Loucy (cell line): Measurements from ENCODE around the gene GAS2L1.

Experiments used
- H2AFZ ChIP-seq: fragments of 200-600 bp; sonication (generic); 2 replicates; pipeline ENCODE4 v1.6.0; 2016; ENCODE audit warnings: antibody characterized with exemption, mild to moderate bottlenecking, low read length, moderate library complexity
- H3F3A ChIP-seq: fragments of 200-600 bp; 2 replicates; pipeline ENCODE4 v1.6.0; 2016; ENCODE audit warnings: antibody characterized with exemption, low read depth, mild to moderate bottlenecking
- H3K27me3 ChIP-seq: fragments of 200-600 bp; sonication (generic); 2 replicates; pipeline ENCODE4 v1.6.1; 2014; ENCODE audit warnings: low read length, mild to moderate bottlenecking; ENCODE audit not compliant: insufficient read depth, poor library complexity, severe bottlenecking
- H3K36me3 ChIP-seq: fragments of 200-600 bp; sonication (generic); 2 replicates; pipeline ENCODE4 v1.6.1; 2016; ENCODE audit warnings: low read length; ENCODE audit not compliant: insufficient read depth
- H3K4me1 ChIP-seq: fragments of 200-600 bp; sonication (generic); 2 replicates; pipeline ENCODE4 v1.5.1; 2014; ENCODE audit warnings: low read length, mild to moderate bottlenecking; ENCODE audit not compliant: insufficient read depth, poor library complexity, severe bottlenecking
- H3K4me2 ChIP-seq: fragments of 200-600 bp; sonication (generic); 2 replicates; pipeline ENCODE4 v1.6.0; 2014; ENCODE audit warnings: antibody characterized with exemption, low read length, low read depth, mild to moderate bottlenecking; ENCODE audit not compliant: poor library complexity, severe bottlenecking
- H3K4me3 ChIP-seq: fragments of 200-600 bp; sonication (generic); 2 replicates; pipeline ENCODE4 v1.5.1; 2014; ENCODE audit warnings: low read length, mild to moderate bottlenecking, mixed read lengths; ENCODE audit not compliant: poor library complexity, severe bottlenecking
- H3K79me2 ChIP-seq: fragments of 200-600 bp; sonication (generic); 2 replicates; pipeline ENCODE4 v1.6.1; 2014; ENCODE audit warnings: low read length; ENCODE audit not compliant: insufficient read depth
- H3K9ac ChIP-seq: fragments of 200-600 bp; sonication (generic); 2 replicates; pipeline ENCODE4 v1.6.0; 2014; ENCODE audit warnings: mild to moderate bottlenecking, low read depth, low read length, moderate library complexity; ENCODE audit not compliant: poor library complexity, severe bottlenecking
- H3K9me2 ChIP-seq: fragments of 200-600 bp; sonication (generic); replicated peaks from 2 replicates; pipeline ENCODE4 v1.6.1; 2016; ENCODE audit warnings: low read depth, low read length, mixed read lengths
- H3K9me3 ChIP-seq: fragments of 200-600 bp; sonication (generic); 2 replicates; pipeline ENCODE4 v1.6.1; 2014; ENCODE audit warnings: mild to moderate bottlenecking, antibody characterized with exemption, low read length, low read depth; ENCODE audit not compliant: insufficient read depth
- H4K20me1 ChIP-seq: fragments of 200-600 bp; sonication (generic); 2 replicates; pipeline ENCODE4 v1.6.0; 2014; ENCODE audit warnings: antibody characterized with exemption, low read length, mild to moderate bottlenecking; ENCODE audit not compliant: insufficient read depth, poor library complexity, severe bottlenecking
- EZH2phosphoT487 ChIP-seq: fragments of 200-600 bp; IDR thresholded peaks from 2 replicates; pipeline ENCODE4 v1.6.1; 2018; ENCODE audit warnings: antibody characterized with exemption, mild to moderate bottlenecking, moderate library complexity, borderline replicate concordance
- TF ChIP-seq, protein P1 (sequence below): fragments of 200-600 bp; sonication (generic); conservative IDR thresholded peaks from 2 replicates; pipeline ENCODE4 v1.5.1; 2014; ENCODE audit warnings: mild to moderate bottlenecking, antibody characterized with exemption, low read length

The GAS2L1 gene

GRCh38 chr22:29319072-29319471 lies 12.6 kb downstream of the GAS2L1 start:
- no peaks in the 10 kb centered on the region for H3K27me3 ChIP-seq
- H3K9me2 ChIP-seq, result no peaks in the 10 kb centered on the region
- H3K9ac ChIP-seq, result no peak overlapping the region
- no peaks in the 10 kb centered on the region for H3K9me3 ChIP-seq
- H3K4me1 ChIP-seq, result no peaks in the 10 kb centered on the region
- no peaks in the 10 kb centered on the region for H3F3A ChIP-seq
- no peak overlapping the region for H3K4me2 ChIP-seq
- H3K36me3 ChIP-seq, result no peaks in the 10 kb centered on the region
- TF ChIP-seq EZH2phosphoT487, result no peak
- TF ChIP-seq, protein P1, sequence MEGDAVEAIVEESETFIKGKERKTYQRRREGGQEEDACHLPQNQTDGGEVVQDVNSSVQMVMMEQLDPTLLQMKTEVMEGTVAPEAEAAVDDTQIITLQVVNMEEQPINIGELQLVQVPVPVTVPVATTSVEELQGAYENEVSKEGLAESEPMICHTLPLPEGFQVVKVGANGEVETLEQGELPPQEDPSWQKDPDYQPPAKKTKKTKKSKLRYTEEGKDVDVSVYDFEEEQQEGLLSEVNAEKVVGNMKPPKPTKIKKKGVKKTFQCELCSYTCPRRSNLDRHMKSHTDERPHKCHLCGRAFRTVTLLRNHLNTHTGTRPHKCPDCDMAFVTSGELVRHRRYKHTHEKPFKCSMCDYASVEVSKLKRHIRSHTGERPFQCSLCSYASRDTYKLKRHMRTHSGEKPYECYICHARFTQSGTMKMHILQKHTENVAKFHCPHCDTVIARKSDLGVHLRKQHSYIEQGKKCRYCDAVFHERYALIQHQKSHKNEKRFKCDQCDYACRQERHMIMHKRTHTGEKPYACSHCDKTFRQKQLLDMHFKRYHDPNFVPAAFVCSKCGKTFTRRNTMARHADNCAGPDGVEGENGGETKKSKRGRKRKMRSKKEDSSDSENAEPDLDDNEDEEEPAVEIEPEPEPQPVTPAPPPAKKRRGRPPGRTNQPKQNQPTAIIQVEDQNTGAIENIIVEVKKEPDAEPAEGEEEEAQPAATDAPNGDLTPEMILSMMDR, result no peak
- no peaks in the 10 kb centered on the region for H3K79me2 ChIP-seq
- no peak overlapping the region for H3K4me3 ChIP-seq
- no peaks in the 10 kb centered on the region for H4K20me1 ChIP-seq
- no peak overlapping the region for H2AFZ ChIP-seq

GRCh38 chr22:29320546-29320945 lies 14.1 kb downstream of the GAS2L1 start:
- no peaks in the 10 kb centered on the region for H3K79me2 ChIP-seq
- H2AFZ ChIP-seq, result no peak overlapping the region
- H3K27me3 ChIP-seq, result no peaks in the 10 kb centered on the region
- no peaks in the 10 kb centered on the region for H3K36me3 ChIP-seq
- no peaks in the 10 kb centered on the region for H3F3A ChIP-seq
- no peaks in the 10 kb centered on the region for H3K9me3 ChIP-seq
- no peaks in the 10 kb centered on the region for H3K4me1 ChIP-seq
- no peaks in the 10 kb centered on the region for H3K9me2 ChIP-seq
- H3K9ac ChIP-seq, result no peak overlapping the region
- no peaks in the 10 kb centered on the region for H4K20me1 ChIP-seq
- H3K4me2 ChIP-seq, result no peak overlapping the region
- H3K4me3 ChIP-seq, result no peak overlapping the region
- TF ChIP-seq, protein P1, result peak; percentile 44
- no peak for TF ChIP-seq EZH2phosphoT487

DNA sequence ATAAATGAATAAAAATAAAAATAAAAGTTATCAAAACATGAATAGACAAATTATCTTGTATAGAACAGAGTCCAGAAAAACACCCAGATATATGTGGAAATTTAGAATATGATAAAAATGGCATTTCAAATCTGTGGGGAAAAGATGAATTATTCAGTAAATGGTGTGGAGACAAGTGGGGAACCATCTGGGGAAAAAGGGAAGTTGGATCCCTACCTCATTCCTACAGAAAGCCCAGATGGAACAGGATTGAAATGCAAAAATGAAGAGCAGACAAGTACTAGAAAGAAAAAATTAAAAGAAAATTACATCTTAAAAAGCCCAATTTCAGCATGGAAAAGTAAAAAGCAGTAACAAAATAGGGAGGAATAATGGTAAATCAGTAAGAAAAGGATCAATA lies 17.2 kb downstream of the GAS2L1 start:
- H3K9me2 ChIP-seq, result no peaks in the 10 kb centered on the region
- no peaks in the 10 kb centered on the region for H3K4me1 ChIP-seq
- no peaks in the 10 kb centered on the region for H3K9me3 ChIP-seq
- H3K27me3 ChIP-seq, result no peaks in the 10 kb centered on the region
- no peak overlapping the region for H3K4me2 ChIP-seq
- no peaks in the 10 kb centered on the region for H4K20me1 ChIP-seq
- TF ChIP-seq, protein P1, result no peak
- no peak for TF ChIP-seq EZH2phosphoT487
- H3F3A ChIP-seq, result no peaks in the 10 kb centered on the region
- no peak overlapping the region for H3K9ac ChIP-seq
- H2AFZ ChIP-seq, result no peak overlapping the region
- H3K4me3 ChIP-seq, result no peak overlapping the region
- H3K79me2 ChIP-seq, result no peaks in the 10 kb centered on the region
- H3K36me3 ChIP-seq, result peaks cover 26% of the 10 kb centered on the region; the same call in 1 of the 2 replicates
